Stimulated activated CD4-positive, alpha-beta T cell treated with anti-CD3 and anti-CD28 coated beads, Interleukin-4, amount 100 ng/mL, for 48 hours (primary cell): ENCODE data around the gene PROK1.
A peak's percentile ranks its signal among the peaks of the same experiment; 100 is the strongest.

Experiments used
- DNase-seq, 2 donors: peaks; one replicate each; pipeline ENCODE4 v3.0.0-alpha.2; 2020; ENCODE audit warnings: low read depth in 2 of 2

PROK1 gene

DNA sequence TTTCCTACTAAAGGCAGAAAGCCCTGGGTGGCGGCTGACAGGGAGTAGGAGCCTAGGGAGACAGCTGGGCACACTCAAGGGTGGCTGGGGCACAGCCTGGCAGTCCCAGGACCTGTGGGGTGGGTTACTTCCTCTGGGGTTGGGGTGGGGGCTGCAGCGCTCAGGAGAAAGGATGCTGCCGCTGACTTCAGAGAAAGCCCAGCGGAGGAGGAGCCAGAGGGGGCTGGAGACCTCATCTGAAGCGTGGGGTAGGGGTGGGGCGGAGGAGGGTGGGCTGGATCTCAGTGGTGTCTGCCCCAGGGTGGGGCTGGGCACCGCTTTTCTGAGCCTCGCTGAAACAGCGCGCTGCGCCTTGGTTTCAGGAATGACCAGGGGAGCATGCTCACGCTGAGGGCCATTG lies 37.2 kb downstream of the PROK1 start:
- DNase-seq = no peak

- DNase-seq = no peak
These were observed 37.9 kb downstream of the PROK1 start for GRCh38 chr1:110488867-110489266.

- no peak for DNase-seq
These were observed 38.5 kb downstream of the PROK1 start for GRCh38 chr1:110489406-110489805.

DNA sequence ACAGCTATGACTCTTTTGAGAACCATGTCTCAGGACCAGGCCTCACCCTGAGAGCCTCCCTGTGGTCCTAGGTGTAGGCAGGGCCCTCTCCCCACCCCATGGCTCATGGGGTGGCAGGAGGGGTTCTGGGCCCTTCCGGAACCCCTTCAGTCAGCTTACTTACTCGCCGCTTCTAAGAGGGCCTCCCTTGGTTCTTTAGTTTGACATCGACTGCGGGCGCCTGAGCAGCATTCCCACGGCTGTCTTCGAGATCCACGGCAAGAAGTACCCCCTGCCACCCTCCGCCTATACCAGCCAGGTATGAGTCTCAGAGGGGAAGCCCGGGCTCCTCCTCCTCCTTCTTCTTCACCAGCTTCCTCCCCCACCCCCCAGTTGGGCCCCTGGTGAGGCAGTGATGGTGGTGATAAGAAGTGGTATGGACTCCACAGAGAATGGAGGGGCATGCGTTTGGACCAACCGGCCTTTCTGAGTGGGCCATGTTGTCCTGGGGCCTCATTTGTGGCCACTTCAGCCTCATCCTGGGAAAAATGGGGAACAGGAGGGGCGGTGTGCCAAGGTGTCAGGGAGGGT lies 39.1 kb downstream of the PROK1 start:
- DNase-seq = no peak

GRCh38 chr1:110490791-110491451 lies 40.0 kb downstream of the PROK1 start:
- DNase-seq = no peak

GRCh38 chr1:110492573-110492972 lies 41.6 kb downstream of the PROK1 start:
- DNase-seq = no peak

DNA sequence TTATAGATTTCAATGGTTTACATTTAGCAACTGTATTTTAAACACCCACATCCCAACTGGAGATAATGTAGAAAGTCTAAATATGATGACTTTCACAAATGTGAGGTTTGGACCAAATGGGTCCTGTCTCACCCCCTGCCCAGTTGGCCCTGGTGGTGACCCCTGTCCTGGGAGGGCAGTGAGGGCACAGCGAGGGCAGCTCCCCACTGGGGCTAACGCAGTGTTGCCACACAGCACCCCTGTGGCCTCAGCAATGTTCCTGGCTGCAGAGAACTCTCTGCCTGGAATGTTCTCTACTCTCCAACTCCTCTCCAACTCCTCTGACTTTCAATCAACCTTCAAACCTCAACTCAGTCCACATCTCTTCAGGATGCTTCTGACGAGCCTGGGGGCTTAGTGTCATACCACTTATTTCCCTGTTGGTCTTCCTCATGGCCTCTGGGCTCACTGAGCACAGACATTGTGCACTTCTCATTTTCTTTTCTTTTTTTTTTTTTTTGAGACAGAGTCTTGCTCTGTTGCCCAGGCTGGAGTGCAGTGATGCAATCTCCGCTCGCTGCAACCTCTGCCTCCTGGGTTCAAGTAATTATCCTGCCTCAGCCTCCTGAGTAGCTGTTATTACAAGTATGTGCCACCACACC lies 42.2 kb downstream of the PROK1 start:
- no peak for DNase-seq

- DNase-seq = no peak
These were observed 43.1 kb downstream of the PROK1 start for GRCh38 chr1:110494036-110494435.

- no peak for DNase-seq
These were observed 43.8 kb downstream of the PROK1 start for GRCh38 chr1:110494522-110495406.

DNA sequence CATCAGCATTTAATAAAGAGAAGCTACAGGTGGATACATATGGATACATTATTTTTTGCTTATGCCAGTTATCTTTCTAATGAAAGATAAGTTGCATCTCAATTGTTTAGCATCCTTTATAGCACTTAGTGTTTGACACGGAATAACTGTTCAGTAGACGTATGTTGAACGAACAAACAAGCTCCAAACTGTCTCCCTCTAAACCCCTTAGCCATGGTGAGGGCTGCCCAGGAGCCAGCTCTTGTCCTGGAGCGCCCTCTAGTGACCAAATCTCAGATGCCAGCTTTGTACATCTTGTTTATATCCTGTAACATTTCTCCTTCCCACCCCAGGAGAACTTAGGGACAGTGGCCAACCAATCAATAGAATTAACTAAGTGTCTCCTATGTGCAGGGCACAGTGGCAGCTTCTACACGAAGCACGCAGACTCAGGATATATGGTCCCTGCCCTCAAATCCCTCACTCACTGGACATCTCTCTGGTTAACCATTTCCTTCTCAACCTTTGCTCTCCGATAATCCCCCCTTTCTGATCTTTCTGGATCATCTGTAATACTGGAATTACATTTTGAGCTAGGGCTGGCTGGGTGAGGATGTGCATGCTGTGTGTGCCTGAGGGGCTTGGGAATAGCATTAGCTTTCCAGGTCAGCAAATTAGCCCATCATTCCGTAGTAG lies 45.1 kb downstream of the PROK1 start:
- peak; percentile 71 to 78 for DNase-seq

- no peak for DNase-seq
These were observed 47.3 kb downstream of the PROK1 start for GRCh38 chr1:110498270-110498669.

- no peak for DNase-seq
These were observed 50.7 kb downstream of the PROK1 start for GRCh38 chr1:110501488-110502132.

GRCh38 chr1:110502402-110503151 lies 51.6 kb downstream of the PROK1 start:
- DNase-seq = no peak

GRCh38 chr1:110503471-110503870 lies 52.5 kb downstream of the PROK1 start:
- DNase-seq = no peak

DNA sequence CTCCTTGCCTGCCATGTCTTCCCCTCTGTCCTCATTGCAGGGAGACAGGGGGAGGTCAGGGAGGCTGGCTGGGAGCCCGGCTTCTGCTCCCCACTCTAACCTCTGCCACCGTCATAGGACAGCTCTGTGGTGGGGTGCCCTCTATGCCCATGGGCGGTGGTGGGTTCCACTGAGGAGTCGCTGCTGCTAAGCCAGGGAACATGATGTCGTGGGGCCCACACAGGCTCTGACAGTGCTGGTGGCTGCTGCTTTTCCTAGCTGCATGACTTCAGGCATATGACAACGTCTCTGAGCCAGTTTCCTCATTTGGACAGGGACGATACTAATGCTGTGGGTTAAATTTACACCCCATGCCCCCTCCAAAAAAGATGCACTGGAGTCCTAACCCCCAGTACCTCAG lies 53.3 kb downstream of the PROK1 start:
- DNase-seq = no peak

- no peak for DNase-seq
These were observed 54.6 kb downstream of the PROK1 start for GRCh38 chr1:110505596-110505995.

DNA sequence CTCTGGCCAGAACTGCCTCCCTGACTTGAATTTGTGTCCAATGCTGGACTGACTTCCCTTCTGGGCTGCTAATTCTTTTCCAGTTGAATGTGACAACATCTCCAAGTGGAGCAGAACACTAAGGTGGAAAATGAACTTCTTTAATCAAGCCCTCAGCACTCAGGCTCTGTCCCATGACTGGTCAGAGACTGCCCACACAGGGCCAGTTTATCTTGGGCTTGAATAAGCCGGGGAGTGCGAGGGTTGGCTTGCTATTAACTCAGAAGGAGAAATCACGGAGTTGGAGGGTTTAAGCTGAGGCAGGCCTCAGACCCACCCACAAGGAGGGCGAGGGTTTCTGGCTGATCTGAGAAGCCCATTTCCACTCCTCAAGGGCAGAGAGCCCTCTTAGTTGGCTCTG lies 55.6 kb downstream of the PROK1 start:
- DNase-seq = no peak
